ENCODE data around the gene SPINK13.

The SPINK13 gene

GRCh38 chr5:148290271-148291195 lies 21.9 kb downstream of the SPINK13 start:
- no peaks in the 10 kb centered on the region for H3K36me3 ChIP-seq (ENCODE audit: low read depth)
- no peak overlapping the region for H3K27ac ChIP-seq (ENCODE audit: poor library complexity, severe bottlenecking)
- no peaks in the 10 kb centered on the region for H3K27me3 ChIP-seq (ENCODE audit: insufficient read depth, poor library complexity, severe bottlenecking)
- H3K9me3 ChIP-seq (ENCODE audit: severe bottlenecking), result no peaks in the 10 kb centered on the region
- H3K4me3 ChIP-seq (ENCODE audit: severe bottlenecking), result no peak overlapping the region
- ATAC-seq (ENCODE audit: low read depth), result peak; percentile 79
- no peaks in the 10 kb centered on the region for H3K4me1 ChIP-seq (ENCODE audit: insufficient read depth, poor library complexity, severe bottlenecking)
- TF ChIP-seq CTCF (IDR thresholded peaks at IDR 0.05; ENCODE audit: poor library complexity, severe bottlenecking), result peak; percentile 82
- DNase-seq (ENCODE audit: low spot score), result no peak

- ATAC-seq (ENCODE audit: low read depth) (no peak), DNase-seq (ENCODE audit: low spot score) (no peak)
- Histone ChIP-seq H3K9me3 (ENCODE audit: severe bottlenecking) (no peaks in the 10 kb centered on the region), H3K4me1 (ENCODE audit: insufficient read depth, poor library complexity, severe bottlenecking) (no peaks in the 10 kb centered on the region), H3K36me3 (ENCODE audit: low read depth) (no peaks in the 10 kb centered on the region), H3K27me3 (ENCODE audit: insufficient read depth, poor library complexity, severe bottlenecking) (no peaks in the 10 kb centered on the region), H3K4me3 (ENCODE audit: severe bottlenecking) (no peak overlapping the region), H3K27ac (ENCODE audit: poor library complexity, severe bottlenecking) (no peak overlapping the region)
- TF ChIP-seq CTCF (IDR thresholded peaks at IDR 0.05; ENCODE audit: poor library complexity, severe bottlenecking), result no peak
Observed at GRCh38 chr5:148297731-148298130, 29.1 kb downstream of the SPINK13 start.

- no peak overlapping the region for H3K4me3 ChIP-seq (ENCODE audit: severe bottlenecking)
- no peaks in the 10 kb centered on the region for H3K4me1 ChIP-seq (ENCODE audit: insufficient read depth, poor library complexity, severe bottlenecking)
- peak; percentile 38 for TF ChIP-seq CTCF (IDR thresholded peaks at IDR 0.05; ENCODE audit: poor library complexity, severe bottlenecking)
- H3K27ac ChIP-seq (ENCODE audit: poor library complexity, severe bottlenecking), result no peak overlapping the region
- H3K9me3 ChIP-seq (ENCODE audit: severe bottlenecking), result no peaks in the 10 kb centered on the region
- no peaks in the 10 kb centered on the region for H3K27me3 ChIP-seq (ENCODE audit: insufficient read depth, poor library complexity, severe bottlenecking)
- no peak for DNase-seq (ENCODE audit: low spot score)
- peak; percentile 54; the same call in 1 of the 3 replicates for ATAC-seq (ENCODE audit: low read depth)
- H3K36me3 ChIP-seq (ENCODE audit: low read depth), result no peaks in the 10 kb centered on the region
Observed at GRCh38 chr5:148306446-148306845, 37.9 kb downstream of the SPINK13 start.

GRCh38 chr5:148309019-148309418 lies 40.4 kb downstream of the SPINK13 start:
- no peak overlapping the region for H3K27ac ChIP-seq (ENCODE audit: poor library complexity, severe bottlenecking)
- TF ChIP-seq CTCF (IDR thresholded peaks at IDR 0.05; ENCODE audit: poor library complexity, severe bottlenecking), result no peak
- ATAC-seq (ENCODE audit: low read depth), result no peak
- no peak overlapping the region for H3K4me3 ChIP-seq (ENCODE audit: severe bottlenecking)
- H3K9me3 ChIP-seq (ENCODE audit: severe bottlenecking), result no peaks in the 10 kb centered on the region
- no peak for DNase-seq (ENCODE audit: low spot score)
- H3K27me3 ChIP-seq (ENCODE audit: insufficient read depth, poor library complexity, severe bottlenecking), result no peaks in the 10 kb centered on the region
- no peaks in the 10 kb centered on the region for H3K36me3 ChIP-seq (ENCODE audit: low read depth)
- H3K4me1 ChIP-seq (ENCODE audit: insufficient read depth, poor library complexity, severe bottlenecking), result no peaks in the 10 kb centered on the region

GRCh38 chr5:148309746-148310145 lies 41.2 kb downstream of the SPINK13 start:
- Histone ChIP-seq H3K27ac (ENCODE audit: poor library complexity, severe bottlenecking) (no peak overlapping the region), H3K4me1 (ENCODE audit: insufficient read depth, poor library complexity, severe bottlenecking) (no peaks in the 10 kb centered on the region), H3K9me3 (ENCODE audit: severe bottlenecking) (no peaks in the 10 kb centered on the region), H3K36me3 (ENCODE audit: low read depth) (no peaks in the 10 kb centered on the region), H3K4me3 (ENCODE audit: severe bottlenecking) (no peak overlapping the region), H3K27me3 (ENCODE audit: insufficient read depth, poor library complexity, severe bottlenecking) (no peaks in the 10 kb centered on the region)
- ATAC-seq (ENCODE audit: low read depth) (no peak), DNase-seq (ENCODE audit: low spot score) (no peak)
- no peak for TF ChIP-seq CTCF (IDR thresholded peaks at IDR 0.05; ENCODE audit: poor library complexity, severe bottlenecking)

Data from RWPE2 (cell line).